GM19324 (cell line): ENCODE data around the gene CSNK2A3.

Experiments used
- ATAC-seq: cut with Tn5 transposase; IDR thresholded peaks from one replicate; pipeline ENCODE4 v1.9.1; 2021; ENCODE audit warnings: mild to moderate bottlenecking, moderate library complexity; ENCODE audit not compliant: unreplicated experiment, low FRiP score

Gene CSNK2A3

GRCh38 chr11:11304550-11304949 is 48.5 kb downstream of the CSNK2A3 start:
- ATAC-seq: no peak

- ATAC-seq: no peak
Observed at GRCh38 chr11:11302565-11302964, 50.5 kb downstream of the CSNK2A3 start.
